ENCODE measurements around the gene NPM1.
"Not testable (repeated sequence)": the region's sequence is repeated elsewhere in the genome, so short reads cannot be mapped to it uniquely, and the experiment has no call there.

The NPM1 gene

DNA sequence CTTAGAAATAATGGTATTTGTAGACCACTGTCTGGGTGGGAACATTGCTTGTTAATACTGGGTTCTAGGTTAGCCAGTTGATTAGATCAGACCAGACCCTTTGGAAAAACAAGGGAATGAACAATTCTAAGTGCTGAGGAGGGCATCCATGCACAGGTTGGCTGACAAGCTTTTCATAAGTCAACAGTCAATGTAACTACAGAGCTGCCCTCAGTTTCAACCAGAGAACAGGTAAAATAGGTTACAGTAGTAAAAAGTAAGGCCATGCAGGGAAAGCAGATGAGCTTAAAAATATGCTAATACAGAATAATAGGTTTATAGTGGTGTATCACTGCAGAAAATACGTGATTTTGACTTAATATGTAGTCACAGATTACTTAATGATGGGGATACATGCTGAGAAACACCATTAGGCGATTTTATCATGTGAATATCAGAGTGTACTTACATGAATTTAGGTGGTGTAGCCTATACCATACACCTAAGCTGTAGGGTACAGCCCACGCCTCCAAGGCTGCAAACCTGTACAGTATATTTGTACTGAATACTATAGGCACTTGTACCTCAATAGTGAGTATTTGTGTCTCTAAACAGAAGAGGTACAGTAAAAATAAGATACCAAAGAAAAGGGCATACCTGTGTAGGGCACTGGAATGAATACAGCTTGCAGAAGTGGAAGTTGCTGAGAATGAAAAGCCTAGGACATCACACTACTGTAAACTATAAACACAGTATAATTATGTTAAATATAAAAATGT lies 25.7 kb downstream of the NPM1 start:
- DNase-seq (ENCODE audit: low read depth in 2 of 2) = no peak

DNA sequence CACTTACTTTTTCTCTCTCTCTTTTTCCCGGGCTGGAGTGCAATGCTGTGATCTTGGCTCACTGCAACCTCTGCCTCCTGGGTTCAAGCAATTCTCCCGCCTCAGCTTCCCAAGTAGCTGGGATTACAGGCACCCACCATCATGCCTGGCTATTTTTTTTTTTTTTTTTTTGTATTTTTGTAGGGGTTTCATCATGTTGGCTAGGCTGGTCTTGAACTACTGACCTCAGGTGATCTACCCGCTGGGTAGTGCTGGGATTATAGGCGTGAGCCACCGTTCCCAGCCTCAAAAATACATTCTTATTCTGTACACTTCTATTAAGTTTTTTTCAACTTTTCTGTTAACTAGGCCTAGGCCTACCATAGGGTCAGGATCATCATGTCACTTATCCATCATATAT lies 26.3 kb downstream of the NPM1 start:
- not testable (repeated sequence) for DNase-seq (ENCODE audit: low read depth in 2 of 2)

DNA sequence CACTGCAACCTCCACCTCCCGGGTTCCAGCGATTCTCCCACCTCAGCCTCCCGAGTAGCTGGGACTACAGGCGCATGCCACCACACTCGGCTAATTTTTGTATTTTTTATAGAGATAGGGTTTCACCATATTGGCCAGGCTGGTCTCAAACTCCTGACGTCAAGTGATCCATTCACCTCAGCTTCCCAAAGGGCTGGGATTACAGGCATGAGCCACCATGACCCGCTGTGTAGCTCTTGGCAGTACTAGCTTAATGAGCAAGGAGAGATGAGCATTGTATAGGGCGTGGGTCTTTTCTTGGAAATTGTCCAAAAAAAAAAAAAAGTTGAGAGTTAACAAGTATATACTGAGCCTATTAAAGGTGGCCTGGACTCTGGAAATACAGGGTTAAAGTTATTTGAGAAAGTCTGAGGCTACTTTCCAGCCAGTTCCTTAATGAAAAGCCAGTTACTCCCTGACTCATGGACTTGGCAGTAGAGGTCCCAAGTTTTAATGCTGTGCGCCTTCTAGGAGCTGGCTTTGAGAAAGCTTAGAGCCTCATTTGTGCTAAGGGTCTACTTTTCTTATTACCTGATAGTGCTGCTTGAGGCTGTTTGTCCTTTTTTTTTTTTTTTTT lies 27.6 kb downstream of the NPM1 start:
- no peak for DNase-seq (ENCODE audit: low read depth in 2 of 2)

DNA sequence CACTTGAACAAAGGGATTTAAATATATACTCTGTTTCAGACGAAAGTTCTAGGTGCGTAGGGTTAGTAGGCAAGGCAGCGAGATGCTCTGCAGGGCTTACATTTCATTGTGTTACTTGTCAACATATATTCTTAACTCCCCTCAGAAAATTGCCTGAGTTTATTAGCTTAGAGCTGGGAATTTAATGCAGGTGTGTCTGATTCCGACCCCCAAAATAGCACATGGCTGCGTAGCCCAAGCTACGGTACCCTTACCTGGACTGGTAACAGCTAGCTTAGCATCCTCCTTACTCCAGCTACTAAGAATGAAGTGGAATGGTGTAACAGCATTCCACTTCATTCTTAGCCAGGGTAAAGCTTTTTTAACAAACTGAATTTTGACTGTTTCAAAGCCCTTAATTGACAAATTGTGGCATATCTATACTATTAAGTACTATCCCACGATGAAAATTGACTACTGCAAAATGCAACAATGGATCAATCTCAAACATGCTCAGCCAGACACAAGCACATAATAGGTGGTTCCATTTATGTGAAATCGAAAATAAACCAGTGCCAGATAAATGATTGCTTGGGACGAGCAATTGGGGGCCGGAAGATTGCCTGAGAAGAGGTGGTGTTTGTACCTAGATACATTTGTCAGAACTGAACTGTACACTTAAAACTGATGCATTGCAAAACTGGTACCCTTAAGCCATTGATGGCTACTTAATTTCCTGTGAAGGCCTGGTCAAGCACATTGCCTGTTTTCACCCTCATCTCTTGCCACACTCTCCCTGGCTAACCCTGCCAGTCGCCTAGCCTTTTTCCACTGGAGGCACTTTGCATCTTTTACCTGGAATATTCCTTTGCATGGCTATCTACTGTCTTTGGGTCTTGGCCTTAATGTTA lies 28.8 kb downstream of the NPM1 start:
- no peak for DNase-seq (ENCODE audit: low read depth in 2 of 2)

DNA sequence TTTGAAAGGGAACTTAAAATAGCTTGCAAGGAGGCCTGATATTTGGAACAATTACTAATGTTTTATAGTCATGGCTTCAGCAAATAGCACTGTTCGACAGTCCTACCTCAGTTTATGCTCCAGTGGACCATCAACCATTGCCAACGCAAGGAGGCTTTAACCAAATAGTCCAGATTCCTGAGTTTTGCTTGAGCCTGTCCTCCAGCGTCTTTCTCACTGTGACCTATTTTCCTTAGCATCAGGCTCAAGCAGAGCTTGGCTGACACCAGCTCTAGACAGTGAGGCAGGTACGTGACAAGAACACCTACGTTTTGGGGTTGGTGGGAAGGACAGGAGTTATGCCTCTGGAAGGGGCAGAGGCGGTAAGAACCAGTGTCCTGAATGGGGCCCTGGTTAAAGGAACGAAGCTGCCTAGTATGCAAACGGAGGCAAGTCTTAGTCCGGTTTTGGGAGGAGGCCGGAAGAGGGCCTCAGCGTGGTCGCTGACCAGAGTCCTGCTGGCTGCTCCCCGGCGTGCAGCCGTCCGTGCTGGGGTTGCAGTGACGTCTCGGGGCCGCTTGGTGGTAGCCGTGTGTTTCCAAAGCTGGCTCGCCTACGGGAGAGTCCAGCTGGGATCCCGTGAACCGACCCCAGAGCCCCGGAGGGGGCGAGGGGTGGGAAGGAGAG lies 30.8 kb downstream of the NPM1 start:
- peak in 1 of 2 donors; percentile 13 for DNase-seq (ENCODE audit: low read depth in 2 of 2)

DNA sequence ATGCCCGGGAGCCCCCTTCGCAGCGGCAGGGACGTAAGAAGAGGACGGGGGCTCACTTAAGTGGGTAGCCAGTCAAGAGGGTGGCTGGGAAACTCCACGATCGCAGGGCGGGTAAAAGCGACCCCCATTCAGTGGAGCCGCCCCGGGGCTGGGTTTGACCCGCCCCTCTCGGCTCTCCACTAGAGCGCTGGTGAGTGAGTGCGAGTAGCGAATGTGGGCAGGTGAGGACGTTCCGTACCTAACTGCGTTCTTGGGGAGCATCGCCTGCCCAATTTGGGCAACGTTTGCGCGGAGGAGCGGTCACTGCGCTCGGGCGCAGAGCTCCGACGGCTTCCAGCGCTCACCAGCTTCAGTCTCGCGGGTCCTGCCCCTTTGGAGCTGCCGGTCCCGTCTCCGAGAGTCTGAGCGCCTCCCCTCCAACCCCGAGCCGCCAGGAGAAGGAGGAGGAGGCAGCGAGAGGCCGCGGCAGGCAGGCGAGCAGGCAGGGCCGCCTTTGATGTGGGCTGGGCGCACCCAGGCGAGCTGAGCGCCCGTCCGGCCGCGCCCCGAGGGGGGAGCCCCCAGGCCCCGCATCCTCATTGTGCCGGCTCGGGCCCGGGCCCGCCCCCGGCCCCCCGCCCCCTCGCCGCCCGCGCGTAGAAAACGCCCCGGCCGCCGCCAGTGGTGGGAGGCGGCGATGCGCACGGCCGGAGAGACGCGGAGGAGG lies 31.5 kb downstream of the NPM1 start, which contains the start of gene FGF18:
Gene FGF18, plus strand, starts transcription at position 666 of the 706 bp plus-strand sequence. CDS start 553 bp downstream, outside the sequence.
- peak in 1 of 2 donors; percentile 9 for DNase-seq (ENCODE audit: low read depth in 2 of 2)

DNA sequence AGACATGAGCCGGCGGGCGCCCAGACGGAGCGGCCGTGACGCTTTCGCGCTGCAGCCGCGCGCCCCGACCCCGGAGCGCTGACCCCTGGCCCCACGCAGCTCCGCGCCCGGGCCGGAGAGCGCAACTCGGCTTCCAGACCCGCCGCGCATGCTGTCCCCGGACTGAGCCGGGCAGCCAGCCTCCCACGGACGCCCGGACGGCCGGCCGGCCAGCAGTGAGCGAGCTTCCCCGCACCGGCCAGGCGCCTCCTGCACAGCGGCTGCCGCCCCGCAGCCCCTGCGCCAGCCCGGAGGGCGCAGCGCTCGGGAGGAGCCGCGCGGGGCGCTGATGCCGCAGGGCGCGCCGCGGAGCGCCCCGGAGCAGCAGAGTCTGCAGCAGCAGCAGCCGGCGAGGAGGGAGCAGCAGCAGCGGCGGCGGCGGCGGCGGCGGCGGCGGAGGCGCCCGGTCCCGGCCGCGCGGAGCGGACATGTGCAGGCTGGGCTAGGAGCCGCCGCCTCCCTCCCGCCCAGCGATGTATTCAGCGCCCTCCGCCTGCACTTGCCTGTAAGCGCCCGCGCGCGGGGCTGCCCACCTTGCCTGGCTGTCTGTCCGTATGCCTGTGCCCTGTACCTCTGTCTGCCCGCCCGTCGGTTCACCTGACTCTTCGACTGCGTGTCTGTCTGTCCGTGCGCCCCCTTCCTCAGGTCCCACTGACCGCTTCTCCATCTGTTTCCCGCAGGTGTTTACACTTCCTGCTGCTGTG lies 32.2 kb downstream of the NPM1 start:
- DNase-seq (ENCODE audit: low read depth in 2 of 2) = peak in 1 of 2 donors; percentile 12

DNA sequence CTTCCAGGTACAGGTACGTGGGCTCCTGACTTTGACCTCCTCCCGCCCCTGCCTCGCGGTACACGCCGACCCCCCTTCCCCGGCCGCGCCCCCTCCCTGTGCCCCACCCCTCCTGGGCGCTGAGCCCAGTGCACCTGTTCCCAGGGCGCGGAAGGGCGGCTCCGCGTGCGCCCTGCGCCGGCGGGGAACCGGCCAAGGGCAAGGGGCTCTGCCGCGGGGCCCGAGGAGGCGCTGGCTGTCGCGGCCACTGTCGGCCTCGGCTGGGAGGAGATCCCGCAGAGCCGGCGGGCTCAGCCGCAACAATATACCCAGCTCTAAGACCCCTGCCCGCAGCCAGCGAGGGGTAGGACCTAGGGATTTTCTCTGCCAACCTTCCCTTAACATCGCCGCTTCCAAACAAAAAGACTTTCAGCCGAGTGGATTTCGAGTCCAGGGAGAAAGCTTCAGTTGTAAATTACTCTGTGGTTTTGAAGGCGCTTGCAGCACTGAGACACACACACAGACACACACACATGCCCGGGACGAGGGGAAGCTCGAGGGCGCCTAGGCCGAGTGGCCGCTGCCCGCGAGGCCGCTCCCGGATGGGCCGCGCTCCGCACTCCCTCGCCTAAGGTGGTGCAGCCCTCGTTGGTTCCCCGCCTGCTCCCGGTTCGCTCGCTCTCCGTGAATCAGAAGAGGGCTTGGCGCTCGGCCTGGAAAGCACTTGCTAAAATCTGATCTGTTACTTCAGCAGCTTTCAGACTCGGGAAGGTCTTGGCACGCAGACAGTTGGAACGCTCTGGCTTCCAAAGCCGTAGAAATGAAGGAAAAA lies 33.0 kb downstream of the NPM1 start:
- no peak for DNase-seq (ENCODE audit: low read depth in 2 of 2)

DNA sequence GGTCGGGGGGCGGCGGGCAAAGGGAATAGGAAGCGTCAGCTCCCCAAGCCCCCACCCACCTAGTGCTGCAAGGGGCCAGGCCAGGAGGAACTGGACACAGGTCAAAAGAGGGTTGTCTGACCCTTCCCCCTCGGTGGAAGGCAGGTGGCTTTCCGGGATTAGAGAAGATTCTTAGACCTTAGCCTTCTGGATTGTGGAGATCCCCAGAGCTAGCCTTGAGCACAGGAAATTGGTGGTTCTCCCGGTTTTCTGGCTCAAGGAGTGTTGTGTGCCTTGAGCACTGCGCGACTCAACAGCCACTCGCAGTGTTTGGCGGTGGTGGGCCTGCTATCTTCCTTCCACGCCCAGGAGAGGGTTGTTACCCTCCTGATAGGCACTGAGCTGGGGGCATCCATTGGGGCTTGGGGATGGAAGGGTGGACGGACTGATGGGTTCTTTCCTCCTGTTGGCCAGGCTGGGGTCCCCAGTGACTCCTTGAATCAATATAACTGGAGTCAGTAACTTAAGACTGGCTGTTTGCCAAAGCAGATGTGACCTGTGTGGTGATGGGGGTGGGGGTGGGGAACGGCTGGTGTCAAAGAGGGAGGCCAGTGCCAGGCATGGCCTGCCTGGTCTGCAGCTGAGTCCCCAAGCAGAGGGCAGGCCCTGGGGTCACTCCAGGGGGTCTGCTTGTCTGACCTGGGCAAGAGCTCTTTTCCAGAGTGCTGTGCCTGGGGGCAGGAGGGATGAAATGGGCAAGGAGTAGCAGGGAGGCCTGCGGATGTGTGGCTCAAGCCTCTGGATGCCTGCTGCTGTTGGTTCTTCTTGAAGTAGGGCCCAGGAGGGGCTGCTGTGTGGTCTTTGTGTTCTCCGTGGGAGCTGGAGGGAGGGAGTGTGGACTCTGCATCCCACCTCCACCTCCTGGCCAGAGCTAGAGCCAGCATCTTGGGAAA lies 33.9 kb downstream of the NPM1 start:
- DNase-seq (ENCODE audit: low read depth in 2 of 2) = no peak

DNA sequence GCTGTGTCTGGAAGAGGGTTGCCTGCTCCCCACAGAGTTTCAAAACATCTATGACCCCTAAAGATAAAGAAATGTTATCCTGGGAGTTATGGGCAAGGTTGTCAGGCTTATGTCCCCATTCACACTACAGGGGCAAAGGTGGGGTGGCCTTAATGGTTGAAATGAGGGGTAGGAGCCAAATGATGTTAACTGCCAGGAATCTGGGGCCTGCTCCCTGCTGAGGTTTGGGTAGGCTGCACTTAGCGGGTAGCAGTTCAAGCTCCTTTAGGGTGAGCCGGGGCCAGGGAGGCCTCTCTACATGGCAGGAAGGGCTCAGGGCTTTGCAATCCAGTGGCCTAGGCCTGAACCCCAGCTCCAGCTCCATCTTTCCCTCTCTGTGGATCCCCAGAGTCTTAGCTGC lies 34.8 kb downstream of the NPM1 start:
- DNase-seq (ENCODE audit: low read depth in 2 of 2) = no peak

DNA sequence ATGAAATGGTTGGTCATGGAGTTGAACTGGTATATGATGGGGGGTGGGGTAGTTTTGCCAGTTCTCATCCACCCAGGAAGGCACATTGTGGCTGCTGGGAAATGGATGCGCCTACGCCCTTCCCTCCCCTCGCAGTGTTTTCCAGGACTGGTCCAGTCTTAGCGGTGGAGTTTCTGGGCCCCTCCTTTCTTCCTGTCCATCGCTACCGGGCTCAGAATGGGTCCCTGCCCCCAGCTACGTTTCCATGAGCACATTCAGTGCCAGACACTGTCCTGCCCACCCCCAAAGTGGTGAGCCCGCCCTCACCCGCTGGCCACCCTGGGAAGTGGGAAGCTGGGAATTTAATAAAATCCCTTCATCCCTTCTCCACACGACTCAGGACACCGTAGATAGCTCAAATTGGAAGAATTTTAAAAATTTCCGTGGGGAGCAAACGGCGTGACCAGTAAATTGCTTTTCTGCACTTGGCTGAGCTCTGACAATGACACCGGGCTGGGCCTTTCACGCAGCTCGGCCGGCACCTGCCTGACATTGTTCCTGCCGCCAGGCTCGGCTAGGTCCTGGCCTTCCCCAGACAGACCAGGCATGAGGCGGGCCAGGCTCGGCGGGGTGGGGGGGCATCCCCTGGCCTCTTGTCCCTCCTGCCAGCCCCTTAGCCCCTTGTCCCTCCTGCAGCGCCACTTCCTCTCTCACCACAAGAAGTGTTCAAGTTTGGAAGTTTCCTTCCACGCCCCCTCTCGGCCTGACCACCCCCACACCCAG lies 35.4 kb downstream of the NPM1 start:
- DNase-seq (ENCODE audit: low read depth in 2 of 2) = no peak

DNA sequence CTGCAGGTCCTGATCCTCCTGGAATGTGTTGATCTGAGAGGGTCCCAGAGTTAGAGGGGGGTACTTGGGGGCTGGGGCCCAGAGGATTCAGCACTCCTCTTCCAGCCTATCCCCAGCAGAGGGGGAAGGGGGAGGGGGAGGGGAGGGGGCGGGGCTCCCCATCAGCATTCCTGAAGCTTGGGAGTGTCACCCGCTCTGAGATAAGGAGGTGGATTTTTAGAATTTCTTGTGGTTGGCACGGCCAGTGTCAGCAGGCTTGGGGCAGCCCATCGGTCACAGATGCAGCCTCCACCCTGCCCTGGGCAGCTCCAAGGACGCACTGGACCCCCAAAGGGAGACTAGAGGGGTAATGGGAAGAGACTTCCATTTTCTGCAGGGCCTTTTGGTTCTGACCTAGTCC lies 37.1 kb downstream of the NPM1 start:
- DNase-seq (ENCODE audit: low read depth in 2 of 2) = no peak

DNA sequence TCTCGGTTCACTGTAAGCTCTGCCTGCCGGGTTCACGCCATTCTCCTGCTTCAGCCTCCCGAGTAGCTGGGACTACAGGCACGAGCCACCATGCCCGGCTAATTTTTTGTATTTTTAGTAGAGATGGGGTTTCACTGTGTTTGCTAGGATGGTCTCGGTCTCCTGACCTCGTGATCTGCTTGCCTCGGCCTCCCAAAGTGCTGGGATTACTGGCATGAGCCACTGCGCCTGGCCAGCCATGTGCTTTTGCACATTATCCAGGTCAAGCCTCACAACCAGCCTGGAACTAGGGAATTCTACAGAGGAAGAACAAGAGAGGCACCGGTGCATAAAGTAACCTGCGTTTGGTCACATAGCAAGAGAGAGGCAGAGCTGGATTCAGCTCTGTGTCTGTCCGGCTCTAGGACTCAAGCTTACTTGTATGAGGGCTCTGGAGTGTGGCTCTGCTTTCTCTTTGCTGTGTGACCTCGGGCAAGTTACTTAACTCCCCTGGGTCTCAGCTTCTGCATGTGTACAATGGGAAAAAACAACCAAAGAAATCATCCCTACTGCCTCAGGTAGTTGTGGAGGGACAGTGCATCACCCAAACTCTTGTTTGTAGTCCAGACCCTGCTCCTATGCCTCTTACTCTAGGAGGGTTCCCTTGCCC lies 38.1 kb downstream of the NPM1 start:
- no peak for DNase-seq (ENCODE audit: low read depth in 2 of 2)

DNA sequence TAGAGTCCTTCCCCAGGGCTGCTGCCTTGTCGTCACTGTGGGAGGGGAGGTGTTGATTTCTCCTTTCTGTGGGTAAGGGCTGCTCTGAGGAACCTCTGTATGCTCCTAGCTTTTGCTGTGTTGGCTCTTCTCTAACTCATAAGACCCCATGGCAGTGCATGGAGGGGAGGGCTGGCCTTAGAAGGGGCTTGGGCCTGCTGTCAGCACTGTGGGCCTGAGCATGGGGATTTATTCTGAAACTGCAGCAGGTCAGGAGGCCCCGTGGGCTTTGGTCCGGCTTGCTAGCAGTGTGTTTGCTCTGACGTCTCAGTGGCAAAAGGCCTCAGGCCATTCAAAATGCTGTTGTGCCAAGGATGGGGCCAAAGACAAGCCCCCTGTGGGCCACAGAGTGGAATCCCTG lies 38.6 kb downstream of the NPM1 start:
- no peak for DNase-seq (ENCODE audit: low read depth in 2 of 2)

DNA sequence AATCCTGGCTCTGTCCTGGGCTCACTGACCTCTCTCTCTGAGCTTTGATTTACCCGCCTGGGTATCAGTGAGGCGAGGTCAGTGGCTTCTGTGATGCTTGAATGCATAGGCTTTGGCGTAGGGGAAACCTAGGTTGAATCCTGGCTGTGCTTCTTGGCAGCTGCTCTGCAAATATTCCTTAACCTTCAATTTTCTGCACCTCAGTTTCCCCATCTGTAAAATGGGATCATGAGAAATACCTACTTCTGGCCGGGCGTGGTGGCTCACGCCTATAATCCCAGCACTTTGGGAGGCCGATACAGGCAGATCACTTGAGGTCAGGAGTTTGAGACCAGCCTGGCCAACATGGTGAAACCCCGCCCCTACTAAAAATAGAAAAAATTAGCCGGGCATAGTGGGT lies 39.0 kb downstream of the NPM1 start:
- DNase-seq (ENCODE audit: low read depth in 2 of 2) = no peak

DNA sequence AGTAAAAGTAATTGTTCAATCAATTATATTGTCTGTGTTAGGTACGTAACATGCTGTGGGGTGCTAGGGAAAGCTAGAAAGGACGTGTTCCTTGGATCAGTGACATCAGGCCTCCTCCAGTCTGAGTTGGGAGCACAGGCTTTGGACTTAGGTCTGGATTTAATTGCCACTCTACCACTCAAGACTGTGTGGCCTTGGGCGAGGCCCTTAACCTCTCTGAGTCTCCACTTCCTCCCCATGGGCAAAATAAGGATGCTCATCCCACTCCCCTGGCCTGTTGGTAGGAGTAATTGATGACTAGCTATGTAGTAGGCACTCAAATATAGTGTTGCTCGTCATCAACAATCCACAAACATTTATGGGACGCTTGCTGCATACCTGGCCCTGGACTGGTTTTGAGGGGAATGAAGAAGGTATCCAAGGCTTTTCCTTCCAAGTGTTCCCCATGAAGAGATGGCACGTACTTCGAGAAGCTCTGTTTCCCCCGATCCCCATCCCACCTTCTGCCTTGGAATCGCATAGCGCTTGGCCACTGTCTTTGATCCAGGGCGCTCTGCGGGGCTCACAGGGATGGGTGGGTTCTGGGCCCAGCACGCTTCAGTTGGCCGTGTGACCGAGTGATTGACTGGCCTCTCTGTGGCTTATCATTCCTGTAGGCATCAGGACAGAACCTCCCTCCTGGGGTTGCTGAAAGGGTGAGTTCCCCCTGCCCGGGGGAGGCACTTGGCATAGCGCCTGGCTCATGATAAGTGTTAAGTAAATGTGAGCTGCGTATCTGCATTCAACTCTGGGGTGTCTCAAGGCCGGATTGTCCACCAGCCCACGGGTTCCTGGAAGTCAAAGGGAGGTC lies 39.9 kb downstream of the NPM1 start:
- DNase-seq (ENCODE audit: low read depth in 2 of 2) = no peak

Data from stimulated activated CD8-positive, alpha-beta memory T cell treated with anti-CD3 and anti-CD28 coated beads, Interleukin-15, amount 100 ng/mL, for 4 hours (primary cell).